ENCODE results near the gene VPS39.

VPS39 gene

GRCh38 chr15:42150219-42150970 is 57.7 kb downstream of the VPS39 start:
- Histone ChIP-seq H3K4me3 (ENCODE audit: low read depth in 1 of 2, low read length in 2 of 2) (no peak overlapping the region), H3K79me2 (ENCODE audit: insufficient read depth, low read length) (no peaks in the 10 kb centered on the region), H3K4me1 (ENCODE audit: insufficient read depth, low read length) (no peaks in the 10 kb centered on the region), H3K4me2 (ENCODE audit: insufficient read depth, low read length) (no peak overlapping the region), H3K9me3 (ENCODE audit: insufficient read depth, low read length, severe bottlenecking) (no peaks in the 10 kb centered on the region), H3K27ac (ENCODE audit: low read length) (no peak overlapping the region), H3K36me3 (ENCODE audit: insufficient read depth, low read length) (no peaks in the 10 kb centered on the region), H4K20me1 (ENCODE audit: insufficient read depth, low read length) (no peaks in the 10 kb centered on the region), H3K27me3 (ENCODE audit: insufficient read depth, low read length, poor library complexity) (no peaks in the 10 kb centered on the region), H2AFZ (ENCODE audit: low read depth, low read length) (no peak overlapping the region), H3K9ac (ENCODE audit: low read depth, low read length) (no peak overlapping the region)
- ATAC-seq (ENCODE audit: insufficient read depth, low read depth) (no peak), DNase-seq (no peak)
- TF ChIP-seq CTCF (IDR thresholded peaks at IDR 0.05; ENCODE audit: borderline replicate concordance, extremely low read depth, low read length, poor library complexity, severe bottlenecking) (no peak), EZH2 (IDR thresholded peaks at IDR 0.05; ENCODE audit: borderline replicate concordance, low read depth, low read length, severe bottlenecking) (no peak)

GRCh38 chr15:42149493-42150218 is 58.4 kb downstream of the VPS39 start:
- Histone ChIP-seq H3K4me3 (ENCODE audit: low read depth in 1 of 2, low read length in 2 of 2) (no peak overlapping the region), H3K27me3 (ENCODE audit: insufficient read depth, low read length, poor library complexity) (no peaks in the 10 kb centered on the region), H3K36me3 (ENCODE audit: insufficient read depth, low read length) (no peaks in the 10 kb centered on the region), H3K9ac (ENCODE audit: low read depth, low read length) (no peak overlapping the region), H2AFZ (ENCODE audit: low read depth, low read length) (no peak overlapping the region), H3K4me2 (ENCODE audit: insufficient read depth, low read length) (no peak overlapping the region), H3K27ac (ENCODE audit: low read length) (no peak overlapping the region), H3K79me2 (ENCODE audit: insufficient read depth, low read length) (no peaks in the 10 kb centered on the region), H3K4me1 (ENCODE audit: insufficient read depth, low read length) (no peaks in the 10 kb centered on the region), H3K9me3 (ENCODE audit: insufficient read depth, low read length, severe bottlenecking) (no peaks in the 10 kb centered on the region), H4K20me1 (ENCODE audit: insufficient read depth, low read length) (no peaks in the 10 kb centered on the region)
- DNase-seq (no peak), ATAC-seq (ENCODE audit: insufficient read depth, low read depth) (no peak)
- TF ChIP-seq EZH2 (IDR thresholded peaks at IDR 0.05; ENCODE audit: borderline replicate concordance, low read depth, low read length, severe bottlenecking) = no peak
- TF ChIP-seq CTCF (IDR thresholded peaks at IDR 0.05; ENCODE audit: borderline replicate concordance, extremely low read depth, low read length, poor library complexity, severe bottlenecking) = no peak

GRCh38 chr15:42148808-42149492 is 59.2 kb downstream of the VPS39 start:
- Histone ChIP-seq H3K27me3 (ENCODE audit: insufficient read depth, low read length, poor library complexity) (no peaks in the 10 kb centered on the region), H2AFZ (ENCODE audit: low read depth, low read length) (no peak overlapping the region), H3K4me1 (ENCODE audit: insufficient read depth, low read length) (no peaks in the 10 kb centered on the region), H3K79me2 (ENCODE audit: insufficient read depth, low read length) (no peaks in the 10 kb centered on the region), H3K9ac (ENCODE audit: low read depth, low read length) (no peak overlapping the region), H3K4me3 (ENCODE audit: low read depth in 1 of 2, low read length in 2 of 2) (no peak overlapping the region), H3K9me3 (ENCODE audit: insufficient read depth, low read length, severe bottlenecking) (no peaks in the 10 kb centered on the region), H3K36me3 (ENCODE audit: insufficient read depth, low read length) (no peaks in the 10 kb centered on the region), H3K4me2 (ENCODE audit: insufficient read depth, low read length) (no peak overlapping the region), H3K27ac (ENCODE audit: low read length) (no peak overlapping the region), H4K20me1 (ENCODE audit: insufficient read depth, low read length) (no peaks in the 10 kb centered on the region)
- DNase-seq (no peak), ATAC-seq (ENCODE audit: insufficient read depth, low read depth) (no peak)
- TF ChIP-seq EZH2 (IDR thresholded peaks at IDR 0.05; ENCODE audit: borderline replicate concordance, low read depth, low read length, severe bottlenecking) = no peak

GRCh38 chr15:42147431-42147735 is 60.7 kb downstream of the VPS39 start:
- Histone ChIP-seq H3K27me3 (ENCODE audit: insufficient read depth, low read length, poor library complexity) (no peaks in the 10 kb centered on the region), H3K79me2 (ENCODE audit: insufficient read depth, low read length) (no peaks in the 10 kb centered on the region), H2AFZ (ENCODE audit: low read depth, low read length) (no peak overlapping the region), H3K4me1 (ENCODE audit: insufficient read depth, low read length) (no peaks in the 10 kb centered on the region), H3K4me3 (ENCODE audit: low read depth in 1 of 2, low read length in 2 of 2) (no peak overlapping the region), H3K4me2 (ENCODE audit: insufficient read depth, low read length) (no peak overlapping the region), H3K27ac (ENCODE audit: low read length) (no peak overlapping the region), H3K9me3 (ENCODE audit: insufficient read depth, low read length, severe bottlenecking) (no peaks in the 10 kb centered on the region), H4K20me1 (ENCODE audit: insufficient read depth, low read length) (no peaks in the 10 kb centered on the region), H3K36me3 (ENCODE audit: insufficient read depth, low read length) (no peaks in the 10 kb centered on the region), H3K9ac (ENCODE audit: low read depth, low read length) (no peak overlapping the region)
- DNase-seq (no peak), ATAC-seq (ENCODE audit: insufficient read depth, low read depth) (no peak)
- no peak for TF ChIP-seq EZH2 (IDR thresholded peaks at IDR 0.05; ENCODE audit: borderline replicate concordance, low read depth, low read length, severe bottlenecking)
- no peak for TF ChIP-seq CTCF (IDR thresholded peaks at IDR 0.05; ENCODE audit: borderline replicate concordance, extremely low read depth, low read length, poor library complexity, severe bottlenecking)

All from DND-41 (cell line).